GM18517 (cell line): ENCODE data around the gene GDE1.

Experiments
- ATAC-seq: cut with Tn5 transposase; IDR thresholded peaks from one replicate; pipeline ENCODE4 v1.9.1; 2021; ENCODE audit warnings: mild to moderate bottlenecking, moderate library complexity; ENCODE audit not compliant: unreplicated experiment

GDE1 gene

GRCh38 chr16:19490619-19491018 is 31.3 kb downstream of the GDE1 start:
- ATAC-seq: no peak

DNA sequence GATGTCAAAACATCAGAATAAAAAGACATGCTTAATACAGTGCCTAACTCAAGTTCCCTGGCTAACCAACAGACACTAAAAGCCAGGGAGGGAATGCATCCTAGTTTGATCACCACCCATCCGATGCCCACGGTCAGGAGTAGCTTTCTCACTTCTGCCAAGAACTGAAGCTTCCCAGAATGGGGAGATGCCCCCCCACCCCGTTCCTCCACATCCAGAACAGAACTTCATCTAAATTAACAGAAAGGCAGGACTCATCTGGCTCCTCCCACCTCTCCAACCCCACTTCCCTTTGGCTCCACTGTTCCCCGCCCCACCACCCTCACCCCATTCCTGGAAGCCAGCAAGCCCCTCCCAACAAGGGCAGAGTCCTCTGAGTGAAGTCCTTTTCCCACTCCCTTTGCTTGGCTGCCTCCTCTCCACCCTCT is 33.7 kb downstream of the GDE1 start:
- ATAC-seq: no peak

DNA sequence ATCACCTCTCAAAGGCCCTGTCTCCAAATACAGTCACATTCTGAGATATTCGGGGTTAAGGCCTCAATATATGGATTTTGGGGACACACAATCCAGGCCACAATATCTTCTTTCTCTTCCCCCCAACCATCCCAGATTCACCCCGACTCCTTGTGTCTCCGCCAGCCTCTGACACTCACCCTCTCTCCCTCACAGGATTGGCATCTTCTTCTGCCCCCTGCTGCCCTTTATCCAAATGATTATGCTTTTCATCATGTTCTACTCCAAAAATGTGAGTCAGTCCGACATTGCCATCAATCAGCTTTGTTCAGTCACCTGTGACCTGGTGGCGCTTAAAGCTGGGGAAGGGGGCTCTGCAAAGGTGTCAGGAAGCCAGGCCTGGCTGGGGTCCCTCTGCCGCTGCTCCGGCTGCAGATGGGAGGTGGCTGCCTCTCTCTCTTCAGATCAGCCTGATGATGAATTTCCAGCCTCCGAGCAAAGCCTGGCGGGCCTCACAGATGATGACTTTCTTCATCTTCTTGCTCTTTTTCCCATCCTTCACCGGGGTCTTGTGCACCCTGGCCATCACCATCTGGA is 35.1 kb downstream of the GDE1 start:
- no peak for ATAC-seq

DNA sequence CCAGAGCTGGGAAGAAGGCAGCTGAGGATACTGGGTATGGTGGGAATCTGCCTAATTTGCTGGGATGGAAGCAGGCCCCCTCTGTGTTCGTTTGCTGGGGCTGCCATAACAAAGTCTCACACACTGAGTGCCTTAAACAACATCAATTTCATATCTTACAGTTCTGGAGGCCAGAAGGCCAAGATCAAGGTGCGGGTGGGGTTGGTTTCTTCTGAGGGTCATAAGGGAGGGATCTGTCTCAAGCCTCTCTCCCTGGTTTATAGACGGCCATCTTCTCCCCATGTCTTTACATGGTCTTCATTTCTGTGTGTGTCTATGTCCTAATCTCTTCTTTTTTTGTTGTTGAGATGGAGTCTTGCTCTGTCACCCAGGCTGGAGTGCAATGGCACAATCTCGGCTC is 35.8 kb downstream of the GDE1 start:
- no peak for ATAC-seq

- no peak for ATAC-seq
These were observed 36.3 kb downstream of the GDE1 start for GRCh38 chr16:19485611-19486010.

DNA sequence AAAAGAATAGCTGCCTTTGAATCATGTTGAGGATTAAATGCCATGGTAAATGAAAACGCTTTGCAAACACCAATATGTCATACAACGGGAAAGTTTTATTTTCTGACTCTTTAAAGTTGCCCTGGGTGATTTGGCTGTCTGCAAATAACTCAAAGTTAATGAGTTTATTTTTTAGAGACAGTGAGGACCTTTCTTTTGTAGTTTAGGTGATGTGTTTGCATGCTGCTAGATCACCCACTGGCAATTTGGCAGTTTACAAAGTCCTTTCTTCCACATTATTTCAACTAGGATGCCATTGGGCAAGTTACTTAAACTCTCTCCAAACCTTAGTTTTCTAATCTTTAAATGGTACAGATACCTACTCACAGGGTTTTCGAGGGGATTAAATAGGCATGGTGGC is 37.8 kb downstream of the GDE1 start:
- no peak for ATAC-seq

- ATAC-seq: no peak
These were observed 39.6 kb downstream of the GDE1 start for GRCh38 chr16:19482291-19482690.

GRCh38 chr16:19481769-19482168 is 40.1 kb downstream of the GDE1 start:
- no peak for ATAC-seq

DNA sequence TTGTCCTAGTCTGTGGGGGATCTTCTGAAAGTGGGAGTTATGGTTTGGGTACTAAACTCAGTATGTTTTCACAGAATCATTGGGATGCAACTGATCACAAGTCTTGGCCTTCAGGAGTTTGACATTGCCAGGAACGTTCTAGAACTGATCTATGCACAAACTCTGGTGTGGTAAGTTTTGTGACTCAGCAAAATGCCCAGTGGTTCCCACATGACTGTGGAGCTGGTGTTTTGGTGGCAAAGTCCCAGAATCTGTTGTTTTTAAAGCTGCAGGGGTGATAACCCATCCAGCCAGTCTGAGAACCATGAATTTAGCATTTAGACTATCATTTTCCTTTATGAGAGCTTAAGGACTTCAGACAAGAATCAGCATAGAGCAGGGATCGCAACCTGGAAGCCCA is 40.6 kb downstream of the GDE1 start:
- ATAC-seq: no peak

GRCh38 chr16:19479302-19479721 is 42.6 kb downstream of the GDE1 start:
- no peak for ATAC-seq

DNA sequence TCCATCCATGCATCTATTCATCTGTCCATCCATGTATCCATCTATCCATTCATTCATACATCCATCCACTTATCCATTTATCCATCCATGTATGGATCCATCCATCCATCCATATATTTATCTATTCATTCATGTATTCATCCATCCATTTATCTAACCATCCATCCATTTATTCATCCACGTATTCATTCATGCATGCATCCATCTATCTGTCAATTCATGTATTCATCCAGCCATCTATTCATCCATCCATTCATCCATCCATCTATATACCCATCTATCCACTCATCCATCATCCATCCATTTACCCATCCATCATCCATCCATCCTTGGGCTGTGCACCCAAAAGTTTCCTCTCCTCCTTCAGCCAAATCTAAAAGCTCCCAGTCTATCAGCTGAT is 43.4 kb downstream of the GDE1 start:
- ATAC-seq: no peak

GRCh38 chr16:19474617-19475016 is 47.3 kb downstream of the GDE1 start:
- no peak for ATAC-seq

DNA sequence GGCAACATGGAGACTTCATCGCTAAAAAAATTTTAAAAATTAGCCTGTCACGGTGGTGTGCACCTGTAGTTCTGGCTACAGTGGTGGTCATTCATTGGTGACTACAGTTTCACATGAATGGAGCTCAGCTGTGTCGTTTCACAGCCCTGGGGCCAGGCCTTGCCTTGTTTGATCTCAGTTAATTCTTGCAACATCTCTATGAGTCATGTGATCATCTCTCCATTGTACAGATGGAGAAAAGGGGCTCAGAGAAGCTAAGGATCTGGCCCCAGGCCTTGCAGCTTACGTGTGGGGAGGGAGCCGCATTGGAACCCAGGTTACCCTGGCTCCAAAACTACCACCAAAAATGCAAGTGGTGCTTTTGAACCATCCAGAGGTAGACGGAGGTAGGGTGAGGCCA is 49.4 kb downstream of the GDE1 start:
- ATAC-seq: no peak

- no peak for ATAC-seq
These were observed 53.6 kb downstream of the GDE1 start for GRCh38 chr16:19468300-19468699.

GRCh38 chr16:19463468-19464315 is 58.2 kb downstream of the GDE1 start:
- no peak for ATAC-seq

GRCh38 chr16:19460397-19460796 is 61.5 kb downstream of the GDE1 start:
- no peak for ATAC-seq

GRCh38 chr16:19458722-19459379 is 63.0 kb downstream of the GDE1 start:
- no peak for ATAC-seq
